GM21576 (cell line): Measurements from ENCODE around the gene SAMD8.
A peak's percentile ranks its signal among the peaks of the same experiment; 100 is the strongest.
"Not testable (repeated sequence)": the region's sequence is repeated elsewhere in the genome, so short reads cannot be mapped to it uniquely, and the experiment has no call there.

Experiments
- ATAC-seq: cut with Tn5 transposase; IDR thresholded peaks from one replicate; pipeline ENCODE4 v1.9.1; 2021; ENCODE audit warnings: mild to moderate bottlenecking, moderate library complexity; ENCODE audit not compliant: unreplicated experiment

SAMD8 gene

GRCh38 chr10:75106891-75107290, 4.6 kb upstream of the SAMD8 start:
- ATAC-seq = not testable (repeated sequence)

DNA sequence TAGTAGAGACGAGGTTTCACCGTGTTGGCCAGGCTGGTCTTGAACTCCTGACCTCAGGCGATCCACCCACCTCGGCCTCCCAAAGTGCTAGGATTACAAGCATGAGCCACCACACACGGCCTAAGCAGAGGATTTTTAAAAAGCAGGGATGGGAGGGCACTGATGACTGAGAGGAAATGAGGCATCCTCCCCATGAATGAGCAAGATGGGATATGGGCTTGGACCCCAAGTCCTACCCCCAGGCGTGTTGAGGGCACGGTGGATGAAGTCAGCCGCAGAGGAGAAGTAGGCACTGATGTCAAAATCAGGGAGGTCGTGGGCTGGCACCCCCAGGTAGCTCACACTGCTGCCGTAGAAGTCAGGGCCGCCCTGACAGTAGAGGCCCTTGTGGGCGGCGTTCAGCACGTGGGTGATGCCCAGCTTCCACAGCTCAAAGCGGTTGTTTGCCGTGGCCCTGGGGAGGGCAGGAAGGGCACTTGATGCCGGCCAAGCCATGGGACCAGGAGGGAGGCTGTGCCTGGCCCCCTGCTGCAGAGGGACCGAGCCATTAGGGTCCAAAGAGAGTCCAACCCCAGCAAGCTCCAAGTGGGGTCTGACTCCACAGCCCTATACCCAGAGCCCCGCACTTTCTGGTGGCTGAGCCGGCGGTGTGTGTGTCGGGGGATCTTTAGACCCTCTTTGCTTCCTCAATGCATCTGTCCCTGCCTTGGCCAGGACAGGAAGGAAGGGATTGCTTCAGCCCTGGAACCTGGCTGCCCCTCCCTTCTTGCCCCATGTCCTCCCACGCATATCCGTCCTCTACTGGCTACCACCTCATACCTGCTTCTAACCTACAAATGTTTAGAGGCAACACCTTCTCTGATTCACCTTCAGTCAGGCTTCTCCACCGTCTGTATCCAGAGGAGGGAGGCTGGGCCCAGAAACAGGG, 3.4 kb upstream of the SAMD8 start:
- no peak for ATAC-seq

- ATAC-seq = no peak
These were observed 2.6 kb upstream of the SAMD8 start for GRCh38 chr10:75108684-75109458.

DNA sequence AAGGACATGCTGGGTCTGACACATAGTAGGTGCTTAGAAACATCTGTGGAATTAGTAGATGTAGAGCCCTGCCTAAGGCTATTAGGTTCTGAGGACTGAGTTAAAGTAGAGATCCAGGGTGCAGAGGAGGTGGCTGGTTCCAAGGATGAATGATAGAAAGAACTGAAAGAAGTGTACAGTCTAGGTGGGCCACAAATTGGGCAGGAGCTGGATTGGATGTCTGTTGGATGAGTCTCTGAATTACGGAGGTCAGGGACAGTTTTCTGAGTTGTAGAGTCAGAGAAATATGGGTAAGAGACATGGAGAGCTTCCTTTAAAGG, 2.0 kb upstream of the SAMD8 start:
- no peak for ATAC-seq

DNA sequence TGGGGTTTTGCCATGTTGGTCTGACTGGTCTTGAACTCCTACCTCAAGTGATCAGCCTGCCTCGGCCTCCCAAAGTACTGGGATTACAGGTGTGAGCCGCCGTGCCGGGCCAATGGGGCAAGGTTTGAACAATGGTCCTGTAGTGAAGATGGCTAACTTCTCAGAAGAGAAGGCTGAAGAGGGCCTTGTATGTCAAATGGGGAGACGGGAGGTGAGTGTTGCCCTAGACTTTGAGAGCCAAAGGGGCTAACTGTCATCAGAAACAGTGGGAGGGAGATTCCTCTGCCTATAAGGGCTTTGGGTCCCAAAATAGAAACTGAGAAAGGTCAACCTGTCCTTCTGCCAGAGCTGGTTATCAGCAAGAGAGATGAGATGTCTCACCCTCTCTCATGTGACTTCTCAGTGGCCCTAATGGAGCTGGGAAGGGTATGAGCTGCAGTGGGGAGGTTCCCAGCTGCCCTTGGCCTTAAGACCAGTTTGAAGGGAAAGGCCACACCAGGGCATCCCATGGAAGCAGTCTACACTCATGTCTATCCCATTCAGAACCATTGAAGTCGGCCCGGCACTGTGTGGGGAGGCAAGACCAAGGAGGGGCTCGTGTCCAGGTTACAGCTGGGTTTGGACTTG, 1.3 kb upstream of the SAMD8 start:
- no peak for ATAC-seq

- peak; percentile 26 for ATAC-seq
These were observed 637 bp downstream of the SAMD8 start for GRCh38 chr10:75111907-75112679.

- no peak for ATAC-seq
These were observed 3.7 kb downstream of the SAMD8 start for GRCh38 chr10:75115137-75115536.

- ATAC-seq = not testable (repeated sequence)
These were observed 5.7 kb downstream of the SAMD8 start for GRCh38 chr10:75116941-75117775.

DNA sequence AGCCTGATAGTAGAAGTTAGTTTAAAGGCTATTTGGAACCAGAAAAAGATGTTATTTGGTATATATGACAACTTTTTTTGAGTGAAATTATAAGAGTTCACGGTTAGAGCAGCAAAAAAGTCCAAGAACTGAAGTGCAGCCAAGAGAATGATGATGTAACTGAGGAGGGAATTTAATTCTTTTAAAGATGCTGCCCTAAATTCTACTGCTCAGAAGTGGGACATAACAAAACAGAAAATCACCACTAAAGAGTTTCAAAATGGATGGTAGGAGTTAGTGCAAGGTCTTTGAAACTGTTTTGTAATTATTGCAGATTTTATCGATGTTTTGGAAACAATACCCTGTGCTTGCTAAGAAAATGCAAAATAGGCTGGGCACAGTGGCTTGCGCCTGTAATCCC, 6.5 kb downstream of the SAMD8 start:
- no peak for ATAC-seq

DNA sequence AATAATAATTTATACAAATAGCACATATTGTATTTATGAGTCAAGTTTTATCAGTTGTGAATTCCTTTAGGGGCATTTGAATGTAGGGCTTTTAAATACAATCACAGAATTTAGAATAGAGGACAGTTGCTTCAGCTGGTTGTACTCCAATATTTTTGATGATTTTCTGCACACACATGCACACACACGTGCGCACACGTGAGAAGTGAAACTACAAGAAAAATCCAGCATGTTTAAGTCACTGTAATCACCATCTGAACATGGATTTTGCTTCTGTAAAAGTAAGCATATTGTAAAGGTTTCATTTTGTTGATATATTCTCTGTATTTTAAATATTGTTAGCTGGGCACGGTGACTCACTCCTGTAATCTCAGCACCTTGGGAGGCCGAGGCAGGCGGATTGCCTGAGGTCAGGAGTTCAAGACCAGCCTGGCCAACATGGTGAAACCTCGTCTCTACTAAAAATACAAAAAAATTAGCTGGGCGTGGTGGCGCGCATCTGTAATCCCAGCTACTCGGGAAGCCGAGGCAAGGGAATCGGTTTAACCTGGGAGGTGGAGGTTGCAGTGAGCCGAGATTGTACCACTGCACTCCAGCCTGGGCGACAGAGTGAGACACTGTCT, 8.1 kb downstream of the SAMD8 start:
- not testable (repeated sequence) for ATAC-seq

GRCh38 chr10:75121322-75121721, 9.9 kb downstream of the SAMD8 start:
- ATAC-seq = no peak

DNA sequence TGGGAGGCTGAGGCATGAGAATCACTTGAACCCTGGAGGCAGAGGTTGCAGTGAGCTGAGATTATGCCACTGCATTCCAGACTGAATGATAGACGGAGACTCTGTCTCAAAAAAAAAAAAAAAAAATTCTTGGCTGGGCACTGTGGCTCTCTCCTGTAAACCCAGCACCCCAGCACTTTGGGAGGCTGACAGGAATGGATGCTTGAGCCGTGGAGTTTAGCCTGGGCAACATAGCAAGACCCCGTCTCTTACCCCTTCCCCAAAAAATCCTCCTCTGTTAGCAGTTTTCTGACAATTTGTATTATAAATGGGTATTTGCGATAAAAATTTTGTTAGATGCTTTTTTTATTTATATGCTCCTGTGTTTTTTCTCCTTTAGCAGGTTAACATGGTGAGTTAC, 11.0 kb downstream of the SAMD8 start:
- ATAC-seq = no peak

DNA sequence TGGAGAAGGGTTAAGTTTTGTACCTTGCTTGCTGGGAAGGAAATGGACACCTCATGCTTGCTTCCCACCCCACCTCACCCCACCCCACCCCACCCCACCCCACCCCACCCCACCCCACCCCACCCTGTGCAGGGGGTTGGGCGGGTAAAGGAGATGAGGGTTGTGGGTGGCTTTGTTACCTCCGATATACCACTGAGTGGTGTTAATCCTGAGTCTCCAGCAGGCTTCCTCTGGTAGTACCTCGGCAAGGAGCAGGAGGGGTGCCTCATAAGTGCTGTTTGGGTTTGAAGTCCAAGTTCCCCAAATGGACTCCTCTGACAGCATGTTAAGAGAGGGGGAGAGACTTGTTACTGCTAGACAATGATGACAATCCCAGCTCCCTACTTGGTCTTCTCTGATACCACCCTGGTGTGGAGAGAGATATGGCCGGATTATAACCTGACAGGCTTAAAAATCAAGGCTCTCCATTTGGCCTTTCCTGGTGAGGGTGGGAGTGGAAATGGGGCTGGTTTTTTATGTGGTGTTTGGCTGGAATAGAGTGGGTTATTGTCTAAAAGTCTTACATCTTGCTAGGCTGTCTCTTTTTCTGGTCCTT, 11.7 kb downstream of the SAMD8 start:
- no peak for ATAC-seq

DNA sequence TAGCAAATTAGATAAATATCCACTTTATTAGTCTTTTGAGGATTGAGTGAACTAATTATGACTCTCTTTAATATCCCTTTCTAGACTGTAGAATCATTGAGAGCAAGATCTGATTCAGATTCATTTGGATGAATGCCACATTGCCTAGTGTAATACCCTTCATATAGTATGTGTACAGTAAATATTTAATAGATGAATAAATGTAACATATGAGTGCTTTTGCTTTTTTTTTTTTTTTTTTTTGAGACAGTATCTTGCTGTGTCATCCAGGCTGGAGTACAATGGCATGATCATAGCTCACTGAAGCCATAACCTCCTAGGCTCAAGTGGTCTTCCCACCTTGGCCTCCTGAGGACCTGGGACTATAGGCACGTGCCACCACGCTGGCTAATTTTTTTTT, 14.8 kb downstream of the SAMD8 start:
- ATAC-seq = no peak

DNA sequence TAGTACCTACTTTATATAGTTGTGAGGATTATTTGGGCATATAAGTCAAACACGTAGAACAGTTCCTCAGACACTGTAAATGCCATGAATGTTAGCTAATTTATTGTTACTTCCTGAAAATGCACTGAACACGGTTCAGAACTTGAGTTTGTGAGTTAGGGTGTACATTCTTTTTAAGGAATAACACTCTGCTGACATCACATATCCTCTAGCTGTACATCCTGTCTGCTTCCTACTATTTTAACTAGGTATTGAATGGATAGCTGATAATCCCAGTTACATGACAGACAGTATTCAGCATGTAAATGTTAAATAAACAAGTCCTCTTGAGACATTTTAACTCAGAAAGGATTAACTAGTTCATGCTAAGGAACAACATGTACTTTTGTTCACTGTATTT, 16.0 kb downstream of the SAMD8 start:
- ATAC-seq = no peak

DNA sequence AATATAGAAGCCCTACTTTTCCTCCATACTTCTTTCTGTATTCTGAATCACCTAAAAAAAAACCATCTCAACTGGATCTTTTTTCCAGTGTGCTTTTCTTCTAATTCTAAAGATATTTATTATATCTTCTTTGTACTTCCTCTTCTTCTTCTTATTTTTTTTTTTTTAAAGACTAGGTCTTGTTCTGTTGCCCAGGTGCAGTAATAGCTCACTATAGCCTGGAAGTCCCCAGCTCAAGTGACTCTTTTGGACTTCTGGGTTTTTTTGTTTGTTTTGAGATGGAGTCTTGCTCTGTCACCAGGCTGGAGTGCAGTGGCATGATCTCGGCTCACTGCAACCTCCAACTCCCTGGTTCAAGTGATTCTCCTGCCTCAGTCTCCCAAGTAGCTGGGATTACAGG, 17.5 kb downstream of the SAMD8 start:
- ATAC-seq = not testable (repeated sequence)

DNA sequence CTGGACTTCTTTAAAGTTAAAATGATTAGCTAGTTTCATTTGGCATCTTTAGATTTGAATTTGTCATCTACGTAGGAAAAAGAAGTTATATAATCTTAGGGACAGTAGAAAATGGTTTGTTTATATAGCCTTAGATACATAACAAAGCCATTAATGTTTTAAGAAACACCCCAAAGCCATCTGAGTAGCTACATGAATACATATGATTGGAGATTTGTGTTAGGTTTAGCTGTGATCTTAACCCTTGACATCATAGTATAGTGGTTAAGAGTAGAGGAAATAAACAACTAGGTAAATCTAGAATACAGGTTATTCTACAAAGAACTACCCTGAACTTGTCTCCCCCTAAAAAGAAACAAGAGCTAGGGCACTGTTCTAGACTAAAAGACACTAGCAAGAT, 18.1 kb downstream of the SAMD8 start:
- ATAC-seq = no peak

- not testable (repeated sequence) for ATAC-seq
These were observed 22.2 kb downstream of the SAMD8 start for GRCh38 chr10:75133701-75134100.

DNA sequence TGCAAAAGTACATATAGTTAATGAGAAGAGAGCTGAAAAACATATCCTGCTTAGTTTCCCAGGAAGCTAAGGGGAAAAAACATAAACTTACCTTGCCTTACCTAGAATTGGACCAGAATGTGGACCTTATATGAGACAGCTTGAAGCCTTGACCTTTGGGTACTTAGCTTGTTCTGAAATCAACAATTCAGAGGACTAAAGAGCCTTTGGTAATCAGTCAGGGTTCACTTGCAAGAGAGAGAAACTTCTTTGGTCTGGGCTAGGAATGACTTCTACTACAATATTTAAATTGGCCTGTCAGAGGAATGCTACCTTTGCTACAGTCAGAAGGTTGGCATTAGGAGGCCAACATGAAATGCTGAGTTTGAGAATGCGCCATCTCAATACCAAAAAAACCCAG, 24.9 kb downstream of the SAMD8 start:
- no peak for ATAC-seq
